ENCODE results near the gene ARPC1B. TPM values are rescaled to one million over a fixed set of nuclear protein-coding genes. Genes with fewer than 3 reads are reported as not detected.
A peak's percentile ranks its signal among the peaks of the same experiment; 100 is the strongest.

Gene ARPC1B
- total RNA-seq, 1 donor from 2014 or later, result 9.5 TPM

DNA sequence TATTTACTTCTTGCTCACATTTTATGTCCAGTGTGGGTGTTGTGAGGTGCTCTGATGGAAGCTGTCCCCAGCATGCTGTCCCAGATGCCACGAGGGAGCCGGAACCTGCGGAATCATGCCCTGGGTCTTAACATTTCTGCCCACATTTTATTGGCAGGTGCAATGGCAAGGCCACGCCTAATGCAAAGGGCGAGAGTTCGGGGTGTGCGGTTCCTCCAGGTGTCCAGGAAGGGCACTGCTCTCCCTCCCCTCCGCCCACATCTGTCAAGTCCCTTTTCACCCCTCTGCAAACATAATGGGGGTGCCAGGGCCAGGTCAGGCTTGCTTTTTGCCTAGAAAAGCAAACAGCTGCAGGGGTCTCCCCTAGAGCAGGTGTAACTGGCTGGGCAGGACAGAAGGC lies 17.5 kb downstream of the ARPC1B start:
- TF ChIP-seq, protein P1, sequence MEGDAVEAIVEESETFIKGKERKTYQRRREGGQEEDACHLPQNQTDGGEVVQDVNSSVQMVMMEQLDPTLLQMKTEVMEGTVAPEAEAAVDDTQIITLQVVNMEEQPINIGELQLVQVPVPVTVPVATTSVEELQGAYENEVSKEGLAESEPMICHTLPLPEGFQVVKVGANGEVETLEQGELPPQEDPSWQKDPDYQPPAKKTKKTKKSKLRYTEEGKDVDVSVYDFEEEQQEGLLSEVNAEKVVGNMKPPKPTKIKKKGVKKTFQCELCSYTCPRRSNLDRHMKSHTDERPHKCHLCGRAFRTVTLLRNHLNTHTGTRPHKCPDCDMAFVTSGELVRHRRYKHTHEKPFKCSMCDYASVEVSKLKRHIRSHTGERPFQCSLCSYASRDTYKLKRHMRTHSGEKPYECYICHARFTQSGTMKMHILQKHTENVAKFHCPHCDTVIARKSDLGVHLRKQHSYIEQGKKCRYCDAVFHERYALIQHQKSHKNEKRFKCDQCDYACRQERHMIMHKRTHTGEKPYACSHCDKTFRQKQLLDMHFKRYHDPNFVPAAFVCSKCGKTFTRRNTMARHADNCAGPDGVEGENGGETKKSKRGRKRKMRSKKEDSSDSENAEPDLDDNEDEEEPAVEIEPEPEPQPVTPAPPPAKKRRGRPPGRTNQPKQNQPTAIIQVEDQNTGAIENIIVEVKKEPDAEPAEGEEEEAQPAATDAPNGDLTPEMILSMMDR (IDR thresholded peaks at IDR 0.05; ENCODE audit: partially characterized antibody, unreplicated experiment), result no peak
- H3K4me3 Mint-ChIP-seq (ENCODE audit: unreplicated experiment), result peak overlapping the region; percentile 71
- no peaks in the 10 kb centered on the region for H3K4me1 Mint-ChIP-seq (ENCODE audit: low read depth, unreplicated experiment)
- peaks cover 10% of the 10 kb centered on the region for H3K27me3 Mint-ChIP-seq (ENCODE audit: unreplicated experiment)
- peaks cover 5% of the 10 kb centered on the region for H3K9me3 Mint-ChIP-seq (ENCODE audit: unreplicated experiment)
- DNase-seq, result no peak
- no peaks in the 10 kb centered on the region for H3K36me3 Mint-ChIP-seq (ENCODE audit: unreplicated experiment)
- H3K27ac Mint-ChIP-seq (ENCODE audit: unreplicated experiment), result no peak overlapping the region

GRCh38 chr7:99392659-99393354 lies 18.3 kb downstream of the ARPC1B start:
- DNase-seq, result peak; percentile 80
- Mint-ChIP-seq H3K9me3 (ENCODE audit: unreplicated experiment) (peaks cover 5% of the 10 kb centered on the region), H3K27me3 (ENCODE audit: unreplicated experiment) (peaks cover 10% of the 10 kb centered on the region), H3K27ac (ENCODE audit: unreplicated experiment) (peak overlapping the region; percentile 86), H3K36me3 (ENCODE audit: unreplicated experiment) (no peaks in the 10 kb centered on the region), H3K4me3 (ENCODE audit: unreplicated experiment) (peak overlapping the region; percentile 93), H3K4me1 (ENCODE audit: low read depth, unreplicated experiment) (no peaks in the 10 kb centered on the region)
- TF ChIP-seq, protein P1 (IDR thresholded peaks at IDR 0.05; ENCODE audit: partially characterized antibody, unreplicated experiment), result no peak

- Mint-ChIP-seq H3K36me3 (ENCODE audit: unreplicated experiment) (no peaks in the 10 kb centered on the region), H3K27ac (ENCODE audit: unreplicated experiment) (peak overlapping the region; percentile 86), H3K9me3 (ENCODE audit: unreplicated experiment) (peaks cover 6% of the 10 kb centered on the region), H3K4me3 (ENCODE audit: unreplicated experiment) (peak overlapping the region; percentile 93), H3K4me1 (ENCODE audit: low read depth, unreplicated experiment) (no peaks in the 10 kb centered on the region), H3K27me3 (ENCODE audit: unreplicated experiment) (peaks cover 10% of the 10 kb centered on the region)
- peak; percentile 87 for DNase-seq
- TF ChIP-seq, protein P1 (IDR thresholded peaks at IDR 0.05; ENCODE audit: partially characterized antibody, unreplicated experiment), result no peak
Measured at GRCh38 chr7:99393355-99394187, 19.0 kb downstream of the ARPC1B start.

GRCh38 chr7:99394188-99394502 lies 19.6 kb downstream of the ARPC1B start:
- TF ChIP-seq, protein P1 (IDR thresholded peaks at IDR 0.05; ENCODE audit: partially characterized antibody, unreplicated experiment), result no peak
- Mint-ChIP-seq H3K4me3 (ENCODE audit: unreplicated experiment) (peak overlapping the region; percentile 93), H3K4me1 (ENCODE audit: low read depth, unreplicated experiment) (no peaks in the 10 kb centered on the region), H3K9me3 (ENCODE audit: unreplicated experiment) (peaks cover 9% of the 10 kb centered on the region), H3K27me3 (ENCODE audit: unreplicated experiment) (peaks cover 10% of the 10 kb centered on the region), H3K36me3 (ENCODE audit: unreplicated experiment) (no peaks in the 10 kb centered on the region), H3K27ac (ENCODE audit: unreplicated experiment) (peak overlapping the region; percentile 64)
- no peak for DNase-seq
